Measurements from ENCODE around the gene CCDC77.

CCDC77 gene

GRCh38 chr12:462936-463705 is 61.7 kb downstream of the CCDC77 start:
- TF ChIP-seq CEBPB (IDR thresholded peaks at IDR 0.05) (no peak), NFIC (IDR thresholded peaks at IDR 0.05) (0 out of 2 replicates have a peak, but pooled peaks have one; percentile 47), TEAD4 (IDR thresholded peaks at IDR 0.05) (peak; percentile 31; the same call in 1 of the 2 replicates)

GRCh38 chr12:464484-465267 is 63.2 kb downstream of the CCDC77 start:
- no peak for TF ChIP-seq REST (IDR thresholded peaks at IDR 0.05; ENCODE audit: low read depth)
- TF ChIP-seq RAD21 (IDR thresholded peaks at IDR 0.05; ENCODE audit: low read depth) = no peak
- no peak for TF ChIP-seq USF1 (IDR thresholded peaks at IDR 0.05)
- TF ChIP-seq CEBPB (IDR thresholded peaks at IDR 0.05) = no peak
- no peak; the same call in 1 of the 2 replicates for TF ChIP-seq NFIC (IDR thresholded peaks at IDR 0.05)
- TF ChIP-seq MAX (IDR thresholded peaks at IDR 0.05) = peak; percentile 77
- no peak; the same call in 1 of the 2 replicates for TF ChIP-seq EP300 (IDR thresholded peaks at IDR 0.05; ENCODE audit: borderline replicate concordance)
- TF ChIP-seq TEAD4 (IDR thresholded peaks at IDR 0.05) = no peak; the same call in 1 of the 2 replicates
- peak; percentile 62; the same call in 1 of the 2 replicates for TF ChIP-seq EGR1 (IDR thresholded peaks at IDR 0.05)
- no peak for TF ChIP-seq FOXM1 (IDR thresholded peaks at IDR 0.05; ENCODE audit: borderline replicate concordance, low read depth)
- no peak for TF ChIP-seq ZBTB7A (IDR thresholded peaks at IDR 0.05; ENCODE audit: low read depth)
- no peak for TF ChIP-seq YY1 (IDR thresholded peaks at IDR 0.05; ENCODE audit: low read depth)
- no peak for TF ChIP-seq CREB1 (IDR thresholded peaks at IDR 0.05; ENCODE audit: low read depth)
- TF ChIP-seq TCF12 (IDR thresholded peaks at IDR 0.05; ENCODE audit: low read depth) = no peak
- no peak for TF ChIP-seq TAF1 (IDR thresholded peaks at IDR 0.05; ENCODE audit: low read depth)

GRCh38 chr12:466039-466438 is 64.6 kb downstream of the CCDC77 start:
- TF ChIP-seq ZBTB7A (IDR thresholded peaks at IDR 0.05; ENCODE audit: low read depth) = no peak
- TF ChIP-seq TAF1 (IDR thresholded peaks at IDR 0.05; ENCODE audit: low read depth) = no peak
- TF ChIP-seq REST (IDR thresholded peaks at IDR 0.05; ENCODE audit: low read depth) = no peak
- TF ChIP-seq EP300 (IDR thresholded peaks at IDR 0.05; ENCODE audit: borderline replicate concordance) = no peak
- TF ChIP-seq TCF12 (IDR thresholded peaks at IDR 0.05; ENCODE audit: low read depth) = no peak
- TF ChIP-seq RAD21 (IDR thresholded peaks at IDR 0.05; ENCODE audit: low read depth) = no peak
- no peak for TF ChIP-seq MAX (IDR thresholded peaks at IDR 0.05)
- no peak for TF ChIP-seq CREB1 (IDR thresholded peaks at IDR 0.05; ENCODE audit: low read depth)
- TF ChIP-seq USF1 (IDR thresholded peaks at IDR 0.05) = no peak
- no peak for TF ChIP-seq TEAD4 (IDR thresholded peaks at IDR 0.05)
- TF ChIP-seq FOXM1 (IDR thresholded peaks at IDR 0.05; ENCODE audit: borderline replicate concordance, low read depth) = no peak

- no peak for TF ChIP-seq NFIC (IDR thresholded peaks at IDR 0.05)
- TF ChIP-seq EGR1 (IDR thresholded peaks at IDR 0.05) = no peak
- TF ChIP-seq REST (IDR thresholded peaks at IDR 0.05; ENCODE audit: low read depth) = no peak
- TF ChIP-seq USF1 (IDR thresholded peaks at IDR 0.05) = no peak
- no peak for TF ChIP-seq RAD21 (IDR thresholded peaks at IDR 0.05; ENCODE audit: low read depth)
- no peak for TF ChIP-seq YY1 (IDR thresholded peaks at IDR 0.05; ENCODE audit: low read depth)
- TF ChIP-seq EP300 (IDR thresholded peaks at IDR 0.05; ENCODE audit: borderline replicate concordance) = no peak
- no peak for TF ChIP-seq ZBTB7A (IDR thresholded peaks at IDR 0.05; ENCODE audit: low read depth)
Measured at GRCh38 chr12:466762-467161, 65.3 kb downstream of the CCDC77 start.
